Colonic mucosa (tissue), 4 donors: ENCODE measurements around the gene EPB41L1. TPM values are rescaled to one million over a fixed set of nuclear protein-coding genes. Genes with fewer than 3 reads are reported as not detected.

Experiments used
- DNase-seq: peaks from one replicate; pipeline ENCODE4 v3.0.0-alpha.2; 2020
- H3K27ac ChIP-seq: fragments of 200-600 bp; one replicate; pipeline ENCODE4 v1.8.0; 2021
- H3K27me3 ChIP-seq: fragments of 200-600 bp; one replicate; pipeline ENCODE4 v1.8.0; 2021
- H3K36me3 ChIP-seq: fragments of 200-600 bp; one replicate; pipeline ENCODE4 v1.8.0; 2021
- H3K4me1 ChIP-seq: fragments of 200-600 bp; one replicate; pipeline ENCODE4 v1.8.0; 2021; ENCODE audit warnings: mild to moderate bottlenecking
- H3K4me3 ChIP-seq: fragments of 200-600 bp; one replicate; pipeline ENCODE4 v1.8.0; 2021
- H3K9ac ChIP-seq, 2 donors: one replicate each; pipeline ENCODE4 v1.7.0; 2013; ENCODE audit warnings: control low read depth in 2 of 2, low read depth in 2 of 2, low read length in 2 of 2
- H3K9me3 ChIP-seq: fragments of 200-600 bp; one replicate; pipeline ENCODE4 v1.8.0; 2021
- CTCF ChIP-seq: fragments of 200-600 bp; IDR thresholded peaks from one replicate; pipeline ENCODE4 v1.8.0; 2022; ENCODE audit warnings: antibody characterized with exemption, mild to moderate bottlenecking
- intact Hi-C: fragments of 100-400 bp; cut with DNase I; formaldehyde crosslinking; loops from one replicate; pipeline ENCODE4 v1.14.1; 2022
- total RNA-seq, 2 donors: library from RNA; stranded (reverse); fragmentation: NEBNext Ultra II Directional in 1 of 2; extraction: Animal tissue kit (Norgen Biotek cat#: 25700) in 1 of 2; gene quantifications; one replicate each; pipeline ENCODE4 v1.2.1, GENCODE V29; 2021
- donor health status: healthy.
- donor health status: DM: no; HTN: no; CAD: no.
- donor health status: DM: no; HTN: no; CAD: no.

Gene EPB41L1
- total RNA-seq, 2 donors from 2014 or later: 40.3 to 59.2 TPM

GRCh38 chr20:36238760-36239159 is 84.2 kb downstream of the EPB41L1 start:
- intact Hi-C loops: no loop called here
- H3K27me3 ChIP-seq: no peaks in the 10 kb centered on the region
- H3K9ac ChIP-seq: no peak overlapping the region
- no peak for TF ChIP-seq CTCF
- no peak overlapping the region for H3K4me3 ChIP-seq
- no peak overlapping the region for H3K27ac ChIP-seq
- H3K4me1 ChIP-seq: peaks cover 12% of the 10 kb centered on the region
- no peak for DNase-seq
- H3K9me3 ChIP-seq: no peaks in the 10 kb centered on the region
- peaks cover 3% of the 10 kb centered on the region for H3K36me3 ChIP-seq

GRCh38 chr20:36240076-36240475 is 85.5 kb downstream of the EPB41L1 start:
- Histone ChIP-seq H3K27ac (no peak overlapping the region), H3K9me3 (no peaks in the 10 kb centered on the region), H3K36me3 (peaks cover 13% of the 10 kb centered on the region), H3K4me3 (no peak overlapping the region), H3K9ac (no peak overlapping the region), H3K4me1 (peaks cover 12% of the 10 kb centered on the region), H3K27me3 (no peaks in the 10 kb centered on the region)
- TF ChIP-seq CTCF: no peak
- DNase-seq: no peak
- intact Hi-C loops: no loop called here

GRCh38 chr20:36241678-36242077 is 87.1 kb downstream of the EPB41L1 start:
- peaks cover 12% of the 10 kb centered on the region for H3K4me1 ChIP-seq
- no peak overlapping the region for H3K4me3 ChIP-seq
- no peak overlapping the region for H3K9ac ChIP-seq
- no peaks in the 10 kb centered on the region for H3K9me3 ChIP-seq
- H3K36me3 ChIP-seq: peaks cover 13% of the 10 kb centered on the region
- no peaks in the 10 kb centered on the region for H3K27me3 ChIP-seq
- no peak for DNase-seq
- TF ChIP-seq CTCF: no peak
- no peak overlapping the region for H3K27ac ChIP-seq
- intact Hi-C loops: no loop called here

- no peak overlapping the region for H3K4me3 ChIP-seq
- no peaks in the 10 kb centered on the region for H3K9me3 ChIP-seq
- H3K27ac ChIP-seq: no peak overlapping the region
- H3K9ac ChIP-seq: no peak overlapping the region
- no peak for DNase-seq
- no peak for TF ChIP-seq CTCF
- intact Hi-C loops: no loop called here
- peaks cover 13% of the 10 kb centered on the region for H3K36me3 ChIP-seq
- H3K27me3 ChIP-seq: no peaks in the 10 kb centered on the region
- H3K4me1 ChIP-seq: no peaks in the 10 kb centered on the region
Measured at GRCh38 chr20:36243726-36244125, 89.2 kb downstream of the EPB41L1 start.

- no peaks in the 10 kb centered on the region for H3K4me1 ChIP-seq
- no peaks in the 10 kb centered on the region for H3K27me3 ChIP-seq
- no peak overlapping the region for H3K4me3 ChIP-seq
- intact Hi-C loops: no loop called here
- no peaks in the 10 kb centered on the region for H3K9me3 ChIP-seq
- TF ChIP-seq CTCF: no peak
- peaks cover 13% of the 10 kb centered on the region for H3K36me3 ChIP-seq
- H3K9ac ChIP-seq: no peak overlapping the region
- H3K27ac ChIP-seq: no peak overlapping the region
- DNase-seq: no peak
Measured at GRCh38 chr20:36246401-36246800, 91.9 kb downstream of the EPB41L1 start.

- Histone ChIP-seq H3K9ac (no peak overlapping the region), H3K4me3 (no peak overlapping the region), H3K27me3 (no peaks in the 10 kb centered on the region), H3K4me1 (no peaks in the 10 kb centered on the region), H3K27ac (no peak overlapping the region), H3K36me3 (peaks cover 9% of the 10 kb centered on the region), H3K9me3 (no peaks in the 10 kb centered on the region)
- intact Hi-C loops: no loop called here
- TF ChIP-seq CTCF: no peak
- no peak for DNase-seq
Measured at GRCh38 chr20:36248836-36249235, 94.3 kb downstream of the EPB41L1 start.
